Osteocyte (in vitro differentiated cells): ENCODE data around the gene TMEM72. TPM values are rescaled to one million over a fixed set of nuclear protein-coding genes. Genes with fewer than 3 reads are reported as not detected.

Experiments
- DNase-seq: peaks from one replicate; pipeline ENCODE4 v3.0.0; 2021; ENCODE audit warnings: mixed read lengths; ENCODE audit not compliant: unreplicated experiment; ENCODE audit errors: extremely low spot score
- H3K27ac Mint-ChIP-seq: one replicate; pipeline ENCODE4 v1.8.0; 2021; ENCODE audit warnings: mild to moderate bottlenecking, mixed read lengths; ENCODE audit not compliant: unreplicated experiment
- H3K27me3 Mint-ChIP-seq: one replicate; pipeline ENCODE4 v1.8.0; 2021; ENCODE audit warnings: mixed read lengths; ENCODE audit not compliant: unreplicated experiment
- H3K36me3 Mint-ChIP-seq: one replicate; pipeline ENCODE4 v1.8.0; 2021; ENCODE audit warnings: mixed read lengths; ENCODE audit not compliant: unreplicated experiment
- H3K4me1 Mint-ChIP-seq: one replicate; pipeline ENCODE4 v1.8.0; 2021; ENCODE audit warnings: mixed read lengths; ENCODE audit not compliant: unreplicated experiment
- H3K4me3 Mint-ChIP-seq: one replicate; pipeline ENCODE4 v1.8.0; 2021; ENCODE audit warnings: mild to moderate bottlenecking, moderate library complexity, mixed read lengths; ENCODE audit not compliant: unreplicated experiment
- H3K9me3 Mint-ChIP-seq: one replicate; pipeline ENCODE4 v1.8.0; 2021; ENCODE audit warnings: mixed read lengths; ENCODE audit not compliant: unreplicated experiment
- CTCF ChIP-seq: fragments of 200-600 bp; sonication (generic); IDR thresholded peaks from 2 replicates; pipeline ENCODE4 v1.5.0; 2021; ENCODE audit warnings: antibody characterized with exemption, mild to moderate bottlenecking, moderate library complexity
- total RNA-seq: library from RNA; stranded (reverse); gene quantifications from 2 replicates; pipeline ENCODE4 v1.2.1, GENCODE V29; 2021

Gene TMEM72
- total RNA-seq, 1 donor from 2014 or later, result not detected

- Mint-ChIP-seq H3K4me1 (peaks cover 58% of the 10 kb centered on the region), H3K9me3 (no peaks in the 10 kb centered on the region), H3K27me3 (no peaks in the 10 kb centered on the region), H3K4me3 (no peak overlapping the region), H3K27ac (peak overlapping the region; percentile 74), H3K36me3 (peaks cover 2% of the 10 kb centered on the region)
- TF ChIP-seq CTCF, result no peak
- no peak for DNase-seq
Observed at GRCh38 chr10:44965651-44966097, 54.5 kb downstream of the TMEM72 start.

- H3K36me3 Mint-ChIP-seq, result peaks cover 2% of the 10 kb centered on the region
- no peaks in the 10 kb centered on the region for H3K9me3 Mint-ChIP-seq
- DNase-seq, result no peak
- peak overlapping the region; percentile 74 for H3K27ac Mint-ChIP-seq
- peaks cover 52% of the 10 kb centered on the region for H3K4me1 Mint-ChIP-seq
- no peaks in the 10 kb centered on the region for H3K27me3 Mint-ChIP-seq
- no peak overlapping the region for H3K4me3 Mint-ChIP-seq
- no peak for TF ChIP-seq CTCF
Observed at GRCh38 chr10:44966129-44966815, 55.1 kb downstream of the TMEM72 start.

- Mint-ChIP-seq H3K27ac (no peak overlapping the region), H3K27me3 (no peaks in the 10 kb centered on the region), H3K4me1 (peaks cover 52% of the 10 kb centered on the region), H3K4me3 (no peak overlapping the region), H3K9me3 (no peaks in the 10 kb centered on the region), H3K36me3 (peaks cover 2% of the 10 kb centered on the region)
- DNase-seq, result no peak
- TF ChIP-seq CTCF, result peak; percentile 29
Observed at GRCh38 chr10:44966816-44967509, 55.8 kb downstream of the TMEM72 start.

GRCh38 chr10:44967616-44968015, 56.5 kb downstream of the TMEM72 start:
- TF ChIP-seq CTCF, result no peak
- no peak for DNase-seq
- peaks cover 51% of the 10 kb centered on the region for H3K4me1 Mint-ChIP-seq
- H3K27me3 Mint-ChIP-seq, result no peaks in the 10 kb centered on the region
- peak overlapping the region; percentile 47 for H3K27ac Mint-ChIP-seq
- H3K36me3 Mint-ChIP-seq, result peaks cover 4% of the 10 kb centered on the region
- no peaks in the 10 kb centered on the region for H3K9me3 Mint-ChIP-seq
- H3K4me3 Mint-ChIP-seq, result no peak overlapping the region

- no peaks in the 10 kb centered on the region for H3K27me3 Mint-ChIP-seq
- no peak overlapping the region for H3K4me3 Mint-ChIP-seq
- TF ChIP-seq CTCF, result no peak
- H3K36me3 Mint-ChIP-seq, result peaks cover 4% of the 10 kb centered on the region
- H3K9me3 Mint-ChIP-seq, result no peaks in the 10 kb centered on the region
- no peak overlapping the region for H3K27ac Mint-ChIP-seq
- DNase-seq, result no peak
- H3K4me1 Mint-ChIP-seq, result peaks cover 46% of the 10 kb centered on the region
Observed at GRCh38 chr10:44968091-44968490, 57.0 kb downstream of the TMEM72 start.
